HCT116 (cell line): ENCODE results near the gene SRPK2. TPM values are rescaled to one million over a fixed set of nuclear protein-coding genes. Genes with fewer than 3 reads are reported as not detected.

Experiments
- ATAC-seq: fragments of 200-7000 bp; cut with Tn5 transposase; 2 replicates; pipeline ENCODE4 v1.9.1; 2020; ENCODE audit warnings: mild to moderate bottlenecking, moderate library complexity
- BruUV-seq: library from RNA; stranded (reverse); fragments of 400-500 nt; replicated peaks from 2 replicates; lab custom pipeline; 2021; lab: Mats Ljungman, UMichigan
- CTCF ChIA-PET: fragments of 300-600 bp; sonication (Branson Sonifier 250); formaldehyde crosslinking; loops from one replicate; lab custom pipeline; 2021; ENCODE audit warnings: antibody characterized with exemption; lab: Charles Lee
- POLR2A ChIA-PET: fragments of 300-600, 350-600 bp; sonication (Branson Sonifier 250); formaldehyde crosslinking; loops from one replicate; lab custom pipeline; 2021; ENCODE audit warnings: antibody characterized with exemption; lab: Charles Lee
- RAD21 ChIA-PET, 2 experiments: fragments of 300-600 bp; sonication (Branson Sonifier 250); formaldehyde crosslinking; loops; one replicate each; lab custom pipeline; 2023; ENCODE audit warnings: low total read pairs in 2 of 2; ENCODE audit not compliant: uncharacterized antibody in 2 of 2, unreplicated experiment in 2 of 2, low non-redundant PET in 1 of 2; lab: Charles Lee
- DNase-seq: peaks from one replicate; pipeline ENCODE4 v3.0.0-alpha.2; 2010; ENCODE audit warnings: low read depth, low spot score
- H2AFZ ChIP-seq: fragments of 200-600 bp; shearing (Covaris generic), sonication (generic); 2 replicates; pipeline ENCODE4 v1.6.1; 2017; ENCODE audit warnings: low read depth, mixed run types, mixed read lengths, antibody characterized with exemption, low read length; ENCODE audit not compliant: poor library complexity, severe bottlenecking
- H3K27ac ChIP-seq: 2 replicates; pipeline ENCODE4 v1.5.1; 2012; ENCODE audit warnings: low read depth, low read length
- H3K27me3 ChIP-seq: fragments of 200-600 bp; sonication (generic); 2 replicates; pipeline ENCODE4 v1.6.1; 2016; ENCODE audit warnings: mixed run types, low read length, mixed read lengths; ENCODE audit not compliant: insufficient read depth
- H3K36me3 ChIP-seq, 2 experiments: fragments of 200-500 bp in 1 of 2; fragments of 200-600 bp in 1 of 2; sonication (Bioruptor generic) in 1 of 2; sonication (generic) in 1 of 2; 2 replicates each; pipeline versions ENCODE4 v1.5.1 to v1.6.1; 2014 to 2016; ENCODE audit warnings: low read length in 2 of 2, inconsistent platforms in 1 of 2, mixed read lengths in 1 of 2, mixed run types in 1 of 2; ENCODE audit not compliant: insufficient read depth in 2 of 2, control insufficient read depth in 1 of 2
- H3K4me1 ChIP-seq, 2 experiments: fragments of 200-600 bp in 1 of 2; sonication (generic) in 1 of 2; 2 replicates each; pipeline versions ENCODE4 v1.5.1 to v1.6.1; 2012 to 2017; ENCODE audit warnings: low read length in 2 of 2, inconsistent platforms in 1 of 2, mild to moderate bottlenecking in 1 of 2, mixed read lengths in 1 of 2, mixed run types in 1 of 2, moderate library complexity in 1 of 2; ENCODE audit not compliant: insufficient read depth in 2 of 2, control insufficient read depth in 1 of 2
- H3K4me2 ChIP-seq: fragments of 200-600 bp; sonication (generic); 2 replicates; pipeline ENCODE4 v1.6.1; 2017; ENCODE audit warnings: mixed run types, low read length, mixed read lengths
- H3K4me3 ChIP-seq, 2 experiments: fragments of 200-600 bp in 1 of 2; sonication (generic) in 1 of 2; replicated peaks in 1 of 2; 2 replicates each; pipeline ENCODE4 v1.5.1; 2011 to 2016; ENCODE audit warnings: low read length in 2 of 2, control low read depth in 1 of 2, low read depth in 1 of 2, mild to moderate bottlenecking in 1 of 2, mixed read lengths in 1 of 2, mixed run types in 1 of 2
- H3K79me2 ChIP-seq: fragments of 200-600 bp; sonication (generic); 2 replicates; pipeline ENCODE4 v1.6.1; 2017; ENCODE audit warnings: mild to moderate bottlenecking, mixed run types, low read length, moderate library complexity, mixed read lengths; ENCODE audit not compliant: insufficient read depth
- H3K9ac ChIP-seq: fragments of 200-600 bp; sonication (generic); 2 replicates; pipeline ENCODE4 v1.6.1; 2016; ENCODE audit warnings: low read length, mixed read lengths
- H3K9me2 ChIP-seq: fragments of 200-600 bp; sonication (generic), shearing (Covaris generic); 2 replicates; pipeline ENCODE4 v1.6.1; 2017; ENCODE audit warnings: mixed run types, mild to moderate bottlenecking, moderate library complexity; ENCODE audit not compliant: insufficient read depth
- H3K9me3 ChIP-seq, 2 experiments: fragments of 200-500 bp in 1 of 2; fragments of 200-600 bp in 1 of 2; sonication (Bioruptor generic) in 1 of 2; sonication (generic) in 1 of 2; 2 replicates each; pipeline ENCODE4 v1.6.1; 2014 to 2017; ENCODE audit warnings: low read length in 2 of 2, mixed read lengths in 2 of 2, inconsistent platforms in 1 of 2, low read depth in 1 of 2, mild to moderate bottlenecking in 1 of 2, mixed run types in 1 of 2, moderate library complexity in 1 of 2; ENCODE audit not compliant: control insufficient read depth in 1 of 2, insufficient read depth in 1 of 2
- H4K20me1 ChIP-seq: fragments of 200-600 bp; sonication (generic), shearing (Covaris generic); 2 replicates; pipeline ENCODE4 v1.6.1; 2017; ENCODE audit warnings: mixed run types, mild to moderate bottlenecking, moderate library complexity; ENCODE audit not compliant: insufficient read depth
- EZH2 ChIP-seq: fragments of 200-600 bp; sonication (generic); IDR thresholded peaks from 2 replicates; pipeline ENCODE4 v1.6.1; 2017; ENCODE audit warnings: antibody characterized with exemption, mixed run types
- EZH2phosphoT487 ChIP-seq: fragments of 200-600 bp; IDR thresholded peaks from 2 replicates; pipeline ENCODE4 v1.6.1; 2018; ENCODE audit warnings: antibody characterized with exemption, borderline replicate concordance
- POLR2A ChIP-seq: IDR thresholded peaks from 2 replicates; pipeline ENCODE4 v1.7.0; 2011; ENCODE audit warnings: borderline replicate concordance; ENCODE audit not compliant: insufficient read depth, insufficient read length; ENCODE audit errors: extremely low read depth
- POLR2AphosphoS5 ChIP-seq: IDR thresholded peaks from 2 replicates; pipeline ENCODE4 v1.6.1; 2011; ENCODE audit warnings: mild to moderate bottlenecking, low read depth, low read length, moderate library complexity
- RAD21 ChIP-seq: IDR thresholded peaks from 2 replicates; pipeline ENCODE4 v1.6.1; 2012; ENCODE audit warnings: low read depth, mild to moderate bottlenecking
- SP1 ChIP-seq: IDR thresholded peaks from 2 replicates; pipeline ENCODE4 v1.6.1; 2012; ENCODE audit warnings: low read depth
- TCF7L2 ChIP-seq: IDR thresholded peaks from 2 replicates; pipeline ENCODE4 v1.7.0; 2011; ENCODE audit warnings: borderline replicate concordance, inconsistent platforms; ENCODE audit not compliant: insufficient read depth, insufficient read length; ENCODE audit errors: extremely low read depth
- YY1 ChIP-seq: IDR thresholded peaks from 2 replicates; pipeline ENCODE4 v1.6.1; 2011; ENCODE audit warnings: low read length, low read depth, moderate library complexity, mild to moderate bottlenecking; ENCODE audit not compliant: insufficient replicate concordance; ENCODE audit errors: extremely low read depth
- ZFX ChIP-seq: fragments of 450-650 bp; IDR thresholded peaks from 2 replicates; pipeline ENCODE4 v1.6.1; 2017
- intact Hi-C: fragments of 100-400 bp; cut with micrococcal nuclease; formaldehyde crosslinking; loops from 2 replicates; pipeline ENCODE4 v1.10.0; 2022
- total RNA-seq: library from RNA; stranded (reverse); gene quantifications from one replicate; pipeline ENCODE4 v1.2.1, GENCODE V29; 2021; ENCODE audit not compliant: unreplicated experiment
- TF ChIP-seq, protein P1 (sequence below): IDR thresholded peaks from 2 replicates; pipeline ENCODE4 v1.6.1; 2012
- TF ChIP-seq, protein P2 (sequence below), 3 experiments: fragments of 200-600 bp in 1 of 3; sonication (generic) in 1 of 3; IDR thresholded peaks in 2 of 3; conservative IDR thresholded peaks in 1 of 3; 2 replicates each; pipeline ENCODE4 v1.5.1; 2012 to 2017; ENCODE audit warnings: low read depth in 2 of 3, low read length in 2 of 3, antibody characterized with exemption in 1 of 3, borderline replicate concordance in 1 of 3, control low read depth in 1 of 3, mild to moderate bottlenecking in 1 of 3, mixed read lengths in 1 of 3, mixed run types in 1 of 3, moderate library complexity in 1 of 3; ENCODE audit not compliant: insufficient read depth in 1 of 3
- TF ChIP-seq, protein P3 (sequence below): IDR thresholded peaks from 2 replicates; pipeline ENCODE4 v1.6.1; 2011; ENCODE audit warnings: mild to moderate bottlenecking, low read length, moderate library complexity; ENCODE audit not compliant: insufficient replicate concordance; ENCODE audit errors: extremely low read depth

Gene SRPK2
- total RNA-seq, 1 experiment from 2014 or later, result 37.4 TPM

DNA sequence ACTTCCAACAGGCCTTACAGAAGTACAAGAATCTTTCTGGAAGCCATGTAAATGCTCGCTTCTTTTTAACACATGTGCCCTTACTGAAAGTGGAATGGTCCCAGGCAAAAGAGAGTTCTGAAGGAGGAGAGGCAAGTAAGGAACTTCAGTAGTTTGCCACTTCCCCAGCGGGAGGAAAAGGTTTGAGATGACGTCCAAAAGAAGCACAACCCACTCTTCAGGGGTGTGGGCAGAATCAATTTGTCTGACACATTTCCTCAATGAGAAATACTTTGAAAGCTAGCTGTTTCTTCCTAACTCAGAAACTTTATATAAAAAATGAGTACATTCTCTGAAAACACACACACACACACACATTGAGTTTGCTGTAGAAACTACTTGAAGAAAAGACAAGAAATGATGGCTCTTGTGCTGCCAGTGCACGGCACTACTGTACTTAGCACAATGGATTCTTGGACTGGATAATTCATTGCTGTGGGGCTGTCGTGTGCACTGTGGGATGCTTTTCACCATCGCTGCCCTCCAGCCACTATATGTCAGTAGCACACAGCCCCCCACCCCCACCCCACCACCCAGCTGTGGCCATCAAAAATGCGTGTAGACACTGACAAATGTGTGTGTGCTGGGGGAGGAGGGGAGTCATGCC lies 183.0 kb downstream of the SRPK2 start:
- Histone ChIP-seq H3K9me3 (no peaks in the 10 kb centered on the region), H3K9ac (no peak overlapping the region), H3K27me3 (no peaks in the 10 kb centered on the region), H3K79me2 (peaks cover 35% of the 10 kb centered on the region), H3K9me2 (no peaks in the 10 kb centered on the region), H4K20me1 (no peaks in the 10 kb centered on the region), H2AFZ (no peak overlapping the region), H3K36me3 (no peaks in the 10 kb centered on the region), H3K27ac (no peak overlapping the region), H3K4me3 (no peak overlapping the region), H3K4me2 (no peak overlapping the region), H3K4me1 (no peaks in the 10 kb centered on the region)
- no peak for DNase-seq
- no TSS peak for BruUV-seq
- TF ChIP-seq, protein P1, sequence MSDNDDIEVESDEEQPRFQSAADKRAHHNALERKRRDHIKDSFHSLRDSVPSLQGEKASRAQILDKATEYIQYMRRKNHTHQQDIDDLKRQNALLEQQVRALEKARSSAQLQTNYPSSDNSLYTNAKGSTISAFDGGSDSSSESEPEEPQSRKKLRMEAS, result no peak
- TF ChIP-seq, protein P2, sequence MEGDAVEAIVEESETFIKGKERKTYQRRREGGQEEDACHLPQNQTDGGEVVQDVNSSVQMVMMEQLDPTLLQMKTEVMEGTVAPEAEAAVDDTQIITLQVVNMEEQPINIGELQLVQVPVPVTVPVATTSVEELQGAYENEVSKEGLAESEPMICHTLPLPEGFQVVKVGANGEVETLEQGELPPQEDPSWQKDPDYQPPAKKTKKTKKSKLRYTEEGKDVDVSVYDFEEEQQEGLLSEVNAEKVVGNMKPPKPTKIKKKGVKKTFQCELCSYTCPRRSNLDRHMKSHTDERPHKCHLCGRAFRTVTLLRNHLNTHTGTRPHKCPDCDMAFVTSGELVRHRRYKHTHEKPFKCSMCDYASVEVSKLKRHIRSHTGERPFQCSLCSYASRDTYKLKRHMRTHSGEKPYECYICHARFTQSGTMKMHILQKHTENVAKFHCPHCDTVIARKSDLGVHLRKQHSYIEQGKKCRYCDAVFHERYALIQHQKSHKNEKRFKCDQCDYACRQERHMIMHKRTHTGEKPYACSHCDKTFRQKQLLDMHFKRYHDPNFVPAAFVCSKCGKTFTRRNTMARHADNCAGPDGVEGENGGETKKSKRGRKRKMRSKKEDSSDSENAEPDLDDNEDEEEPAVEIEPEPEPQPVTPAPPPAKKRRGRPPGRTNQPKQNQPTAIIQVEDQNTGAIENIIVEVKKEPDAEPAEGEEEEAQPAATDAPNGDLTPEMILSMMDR (IDR thresholded peaks at IDR 0.05 in 2 of 3, conservative IDR thresholded peaks at IDR 0.05 in 1 of 3; ENCODE audit: borderline replicate concordance in 1 of 3, insufficient read depth in 1 of 3, low read depth in 2 of 3, low read length in 2 of 3), result no peak
- no peak for TF ChIP-seq ZFX
- no peak for TF ChIP-seq POLR2AphosphoS5
- no peak for TF ChIP-seq YY1
- no peak for TF ChIP-seq EZH2
- RAD21 ChIA-PET, result no interaction called here
- no peak for ATAC-seq
- CTCF ChIA-PET, result no interaction called here
- POLR2A ChIA-PET, result no interaction called here
- intact Hi-C loops, result no loop called here

DNA sequence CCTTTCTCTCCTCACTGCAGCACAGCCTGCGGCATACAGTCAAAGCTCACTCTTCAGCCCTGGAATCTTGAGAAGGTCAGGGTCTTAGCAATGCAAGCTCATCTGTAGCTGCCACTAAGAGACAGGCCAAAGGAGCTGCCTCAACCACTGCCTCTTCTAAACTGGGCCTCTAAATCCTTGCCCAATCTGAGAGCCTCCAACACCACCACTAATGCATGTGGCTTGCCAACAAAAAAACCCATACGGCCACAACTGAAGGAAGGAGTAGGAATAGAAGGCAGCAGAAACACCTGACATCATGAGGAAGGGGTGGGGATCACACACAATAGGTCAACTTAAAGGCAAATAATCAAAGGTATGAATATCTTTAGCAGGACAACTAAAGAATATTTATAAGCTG lies 183.8 kb downstream of the SRPK2 start:
- ChIA-PET RAD21 (no interaction called here), POLR2A (no interaction called here), CTCF (no interaction called here)
- no peak for ATAC-seq
- no peaks in the 10 kb centered on the region for H3K4me1 ChIP-seq
- TF ChIP-seq SP1, result no peak
- TF ChIP-seq POLR2AphosphoS5, result no peak
- no peak for TF ChIP-seq RAD21
- TF ChIP-seq TCF7L2, result no peak
- TF ChIP-seq, protein P2 (IDR thresholded peaks at IDR 0.05 in 2 of 3, conservative IDR thresholded peaks at IDR 0.05 in 1 of 3; ENCODE audit: borderline replicate concordance in 1 of 3, insufficient read depth in 1 of 3, low read depth in 2 of 3, low read length in 2 of 3), result no peak
- TF ChIP-seq EZH2phosphoT487, result no peak
- TF ChIP-seq, protein P3, sequence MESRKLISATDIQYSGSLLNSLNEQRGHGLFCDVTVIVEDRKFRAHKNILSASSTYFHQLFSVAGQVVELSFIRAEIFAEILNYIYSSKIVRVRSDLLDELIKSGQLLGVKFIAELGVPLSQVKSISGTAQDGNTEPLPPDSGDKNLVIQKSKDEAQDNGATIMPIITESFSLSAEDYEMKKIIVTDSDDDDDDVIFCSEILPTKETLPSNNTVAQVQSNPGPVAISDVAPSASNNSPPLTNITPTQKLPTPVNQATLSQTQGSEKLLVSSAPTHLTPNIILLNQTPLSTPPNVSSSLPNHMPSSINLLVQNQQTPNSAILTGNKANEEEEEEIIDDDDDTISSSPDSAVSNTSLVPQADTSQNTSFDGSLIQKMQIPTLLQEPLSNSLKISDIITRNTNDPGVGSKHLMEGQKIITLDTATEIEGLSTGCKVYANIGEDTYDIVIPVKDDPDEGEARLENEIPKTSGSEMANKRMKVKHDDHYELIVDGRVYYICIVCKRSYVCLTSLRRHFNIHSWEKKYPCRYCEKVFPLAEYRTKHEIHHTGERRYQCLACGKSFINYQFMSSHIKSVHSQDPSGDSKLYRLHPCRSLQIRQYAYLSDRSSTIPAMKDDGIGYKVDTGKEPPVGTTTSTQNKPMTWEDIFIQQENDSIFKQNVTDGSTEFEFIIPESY, result no peak
- no peak for TF ChIP-seq POLR2A
- H2AFZ ChIP-seq, result no peak overlapping the region
- no peak overlapping the region for H3K27ac ChIP-seq
- BruUV-seq, result no TSS peak
- H4K20me1 ChIP-seq, result no peaks in the 10 kb centered on the region
- H3K9me3 ChIP-seq, result no peaks in the 10 kb centered on the region
- no peaks in the 10 kb centered on the region for H3K9me2 ChIP-seq
- no peaks in the 10 kb centered on the region for H3K27me3 ChIP-seq
- intact Hi-C loops, result no loop called here
- no peak overlapping the region for H3K9ac ChIP-seq
- H3K36me3 ChIP-seq, result no peaks in the 10 kb centered on the region
- H3K4me3 ChIP-seq, result no peak overlapping the region
- DNase-seq, result no peak
- H3K79me2 ChIP-seq, result peaks cover 35% of the 10 kb centered on the region
- no peak overlapping the region for H3K4me2 ChIP-seq
